GM19099 (cell line): ENCODE measurements around the gene EPHA3.

ENCODE experiments used
- POLR2A ChIP-seq: IDR thresholded peaks from 3 replicates; pipeline ENCODE4 v1.6.1; 2011; ENCODE audit warnings: low read depth; ENCODE audit not compliant: insufficient read length; ENCODE audit errors: extremely low read depth

The EPHA3 gene

GRCh38 chr3:89252016-89252415 lies 144.6 kb downstream of the EPHA3 start:
- no peak for TF ChIP-seq POLR2A

GRCh38 chr3:89252860-89253259 lies 145.4 kb downstream of the EPHA3 start:
- TF ChIP-seq POLR2A = no peak

- TF ChIP-seq POLR2A = no peak
These were observed 149.0 kb downstream of the EPHA3 start for GRCh38 chr3:89256395-89256794.

GRCh38 chr3:89256882-89257281 lies 149.5 kb downstream of the EPHA3 start:
- TF ChIP-seq POLR2A = no peak

- no peak for TF ChIP-seq POLR2A
These were observed 153.3 kb downstream of the EPHA3 start for GRCh38 chr3:89260721-89261120.

GRCh38 chr3:89261673-89262072 lies 154.3 kb downstream of the EPHA3 start:
- TF ChIP-seq POLR2A = no peak

- no peak for TF ChIP-seq POLR2A
These were observed 155.0 kb downstream of the EPHA3 start for GRCh38 chr3:89262309-89262929.

- TF ChIP-seq POLR2A = no peak
These were observed 156.7 kb downstream of the EPHA3 start for GRCh38 chr3:89264037-89264560.

- no peak for TF ChIP-seq POLR2A
These were observed 158.7 kb downstream of the EPHA3 start for GRCh38 chr3:89266074-89266473.

- TF ChIP-seq POLR2A = no peak
These were observed 160.6 kb downstream of the EPHA3 start for GRCh38 chr3:89268059-89268458.

- TF ChIP-seq POLR2A = no peak
These were observed 162.8 kb downstream of the EPHA3 start for GRCh38 chr3:89270201-89270600.

GRCh38 chr3:89275001-89275400 lies 167.6 kb downstream of the EPHA3 start:
- no peak for TF ChIP-seq POLR2A

- no peak for TF ChIP-seq POLR2A
These were observed 168.7 kb downstream of the EPHA3 start for GRCh38 chr3:89276116-89276515.

- TF ChIP-seq POLR2A = no peak
These were observed 171.0 kb downstream of the EPHA3 start for GRCh38 chr3:89278302-89279025.

- TF ChIP-seq POLR2A = no peak
These were observed 172.9 kb downstream of the EPHA3 start for GRCh38 chr3:89280301-89280700.

- TF ChIP-seq POLR2A = no peak
These were observed 173.5 kb downstream of the EPHA3 start for GRCh38 chr3:89280822-89281365.

GRCh38 chr3:89287902-89288508 lies 180.6 kb downstream of the EPHA3 start:
- TF ChIP-seq POLR2A = no peak
